CD4-positive, alpha-beta T cell (primary cell): ENCODE measurements around the gene CACNA1E. TPM values are rescaled to one million over a fixed set of nuclear protein-coding genes. Genes with fewer than 3 reads are reported as not detected.

Source experiments
- ATAC-seq: fragments of 200-7000 bp; cut with Tn5 transposase; one replicate; pipeline ENCODE4 v1.10.0; 2022; ENCODE audit warnings: mild to moderate bottlenecking; ENCODE audit not compliant: poor library complexity
- CTCF ChIA-PET: fragments of 350-600 bp; sonication (Branson Sonifier 250); formaldehyde crosslinking; loops from one replicate; lab custom pipeline; 2021; ENCODE audit warnings: antibody characterized with exemption, inconsistent platforms; lab: Charles Lee
- POLR2A ChIA-PET: fragments of 350-600 bp; sonication (Branson Sonifier 250); formaldehyde crosslinking; loops from one replicate; lab custom pipeline; 2021; ENCODE audit warnings: antibody characterized with exemption, inconsistent platforms; lab: Charles Lee
- DNase-seq, 14 experiments: peaks; one replicate each; pipeline ENCODE4 v3.0.0-alpha.2; 2013 to 2020; ENCODE audit warnings: mixed read lengths in 2 of 14
- H3K27ac ChIP-seq, 2 donors: one replicate each; pipeline versions ENCODE4 v1.5.1 to v1.7.0; 2013; ENCODE audit warnings: low read length in 2 of 2, low read depth in 1 of 2, mild to moderate bottlenecking in 1 of 2
- H3K27me3 ChIP-seq, 2 experiments: 1 replicate in 1 of 2; 2 replicates in 1 of 2; pipeline versions ENCODE4 v1.6.1 to v1.7.0; 2013; ENCODE audit warnings: low read length in 2 of 2, control low read depth in 1 of 2, mild to moderate bottlenecking in 1 of 2, moderate library complexity in 1 of 2; ENCODE audit not compliant: insufficient read depth in 2 of 2, control insufficient read depth in 1 of 2
- H3K36me3 ChIP-seq: one replicate; pipeline ENCODE4 v1.6.1; 2013; ENCODE audit warnings: low read length, control low read depth; ENCODE audit not compliant: insufficient read depth
- H3K4me1 ChIP-seq: one replicate; pipeline ENCODE4 v1.6.1; 2013; ENCODE audit warnings: low read length, control low read depth; ENCODE audit not compliant: insufficient read depth
- H3K4me3 ChIP-seq: one replicate; pipeline ENCODE4 v1.5.1; 2013; ENCODE audit warnings: mild to moderate bottlenecking, low read length, moderate library complexity
- H3K9me3 ChIP-seq, 2 experiments: 1 replicate in 1 of 2; 2 replicates in 1 of 2; pipeline versions ENCODE4 v1.6.1 to v1.7.0; 2013; ENCODE audit warnings: low read length in 2 of 2, mild to moderate bottlenecking in 2 of 2, control low read depth in 1 of 2, moderate library complexity in 1 of 2; ENCODE audit not compliant: control insufficient read depth in 1 of 2, insufficient read depth in 1 of 2
- H3K27ac Mint-ChIP-seq: one replicate; pipeline ENCODE4 v1.8.0; 2020; ENCODE audit warnings: mixed read lengths
- H3K27me3 Mint-ChIP-seq: one replicate; pipeline ENCODE4 v1.8.0; 2021; ENCODE audit warnings: mixed read lengths
- H3K36me3 Mint-ChIP-seq: one replicate; pipeline ENCODE4 v1.8.0; 2021; ENCODE audit warnings: low read depth, mixed read lengths
- H3K4me1 Mint-ChIP-seq: one replicate; pipeline ENCODE4 v1.8.0; 2021; ENCODE audit warnings: low read depth, mixed read lengths
- H3K4me3 Mint-ChIP-seq: one replicate; pipeline ENCODE4 v1.8.0; 2020; ENCODE audit warnings: mild to moderate bottlenecking, mixed read lengths
- H3K9me3 Mint-ChIP-seq: one replicate; pipeline ENCODE4 v1.8.0; 2020; ENCODE audit warnings: mixed read lengths
- CTCF ChIP-seq: fragments of 200-600 bp; IDR thresholded peaks from one replicate; pipeline ENCODE4 v1.8.0; 2022; ENCODE audit warnings: antibody characterized with exemption, mild to moderate bottlenecking
- intact Hi-C, 2 experiments: fragments of 100-400 bp; cut with DNase I in 1 of 2; cut with micrococcal nuclease in 1 of 2; formaldehyde crosslinking; loops; one replicate each; pipeline versions ENCODE4 v1.15.1 to v1.9.0; 2023 to 2025; cut with DNase I, micrococcal nuclease
- total RNA-seq, 174 experiments: library from RNA in 2 of 174; stranded (reverse) in 2 of 174; gene quantifications; one replicate each; pipeline ENCODE4 v1.2.3 and lab custom pipeline; 2021 to 2026

The CACNA1E gene
- total RNA-seq, 2 experiments from 2014 or later, result not detected

GRCh38 chr1:181660621-181661020 is 177.3 kb downstream of the CACNA1E start:
- Histone ChIP-seq H3K36me3 (no peaks in the 10 kb centered on the region), H3K27ac (no peak overlapping the region), H3K4me3 (no peak overlapping the region), H3K9me3 (peaks cover 0 to 4% of the 10 kb centered on the region in 2 experiments), H3K4me1 (no peaks in the 10 kb centered on the region), H3K27me3 (peaks cover 3 to 15% of the 10 kb centered on the region in 2 experiments)
- H3K36me3 Mint-ChIP-seq, result no peaks in the 10 kb centered on the region
- intact Hi-C loops, result no loop called here
- no peak overlapping the region for H3K4me3 Mint-ChIP-seq
- peaks cover 3% of the 10 kb centered on the region for H3K9me3 Mint-ChIP-seq
- no peak overlapping the region for H3K27ac Mint-ChIP-seq
- no peaks in the 10 kb centered on the region for H3K4me1 Mint-ChIP-seq
- no peak for TF ChIP-seq CTCF
- ChIA-PET CTCF (no interaction called here), POLR2A (no interaction called here)
- no peak for DNase-seq
- H3K27me3 Mint-ChIP-seq, result peaks cover 18% of the 10 kb centered on the region
- no peak for ATAC-seq

- H3K27ac ChIP-seq, result no peak overlapping the region
- Mint-ChIP-seq H3K9me3 (peaks cover 3% of the 10 kb centered on the region), H3K27me3 (peaks cover 18% of the 10 kb centered on the region), H3K4me1 (no peaks in the 10 kb centered on the region), H3K27ac (no peak overlapping the region), H3K4me3 (no peak overlapping the region), H3K36me3 (no peaks in the 10 kb centered on the region)
- H3K27me3 ChIP-seq, result peaks cover 3 to 15% of the 10 kb centered on the region in 2 experiments
- ATAC-seq (no peak), DNase-seq (no peak)
- intact Hi-C loops, result no loop called here
- H3K4me3 ChIP-seq, result no peak overlapping the region
- peaks cover 0 to 4% of the 10 kb centered on the region in 2 experiments for H3K9me3 ChIP-seq
- H3K36me3 ChIP-seq, result no peaks in the 10 kb centered on the region
- H3K4me1 ChIP-seq, result no peaks in the 10 kb centered on the region
- no peak for TF ChIP-seq CTCF
- ChIA-PET CTCF (no interaction called here), POLR2A (no interaction called here)
These were observed 178.3 kb downstream of the CACNA1E start for GRCh38 chr1:181661569-181661968.

GRCh38 chr1:181662606-181663005 is 179.3 kb downstream of the CACNA1E start:
- no peak for TF ChIP-seq CTCF
- H3K27me3 Mint-ChIP-seq, result peaks cover 18% of the 10 kb centered on the region
- H3K36me3 ChIP-seq, result no peaks in the 10 kb centered on the region
- H3K27ac Mint-ChIP-seq, result no peak overlapping the region
- no peak overlapping the region for H3K4me3 ChIP-seq
- peaks cover 3 to 15% of the 10 kb centered on the region in 2 experiments for H3K27me3 ChIP-seq
- intact Hi-C loops, result no loop called here
- H3K4me3 Mint-ChIP-seq, result no peak overlapping the region
- H3K4me1 ChIP-seq, result no peaks in the 10 kb centered on the region
- no peaks in the 10 kb centered on the region for H3K36me3 Mint-ChIP-seq
- H3K27ac ChIP-seq, result no peak overlapping the region
- ChIA-PET POLR2A (no interaction called here), CTCF (no interaction called here)
- ATAC-seq (no peak), DNase-seq (no peak)
- peaks cover 0 to 4% of the 10 kb centered on the region in 2 experiments for H3K9me3 ChIP-seq
- H3K4me1 Mint-ChIP-seq, result no peaks in the 10 kb centered on the region
- H3K9me3 Mint-ChIP-seq, result peaks cover 3% of the 10 kb centered on the region
